ENCODE measurements around the gene APOA1.

Gene APOA1

DNA sequence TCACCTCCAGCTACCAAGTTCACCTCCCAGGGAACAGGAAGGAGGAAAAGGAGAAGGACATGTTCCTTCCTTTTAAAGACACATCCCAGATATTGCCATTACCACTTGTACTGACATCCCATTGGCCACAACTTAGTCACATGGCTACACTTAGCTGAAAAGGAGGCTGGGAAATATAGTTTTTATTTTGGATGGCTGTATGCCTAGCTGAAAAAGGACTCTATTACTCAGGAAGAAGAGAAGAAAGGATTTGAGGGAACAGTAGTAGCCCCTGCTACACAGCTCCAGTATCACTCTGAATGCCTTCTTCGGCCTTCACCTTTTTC, 43.7 kb downstream of the APOA1 start:
- DNase-seq (ENCODE audit: low spot score in 2 of 2): no peak
- Mint-ChIP-seq H3K4me3 (no peak overlapping the region), H3K4me1 (peaks cover 16% of the 10 kb centered on the region)

DNA sequence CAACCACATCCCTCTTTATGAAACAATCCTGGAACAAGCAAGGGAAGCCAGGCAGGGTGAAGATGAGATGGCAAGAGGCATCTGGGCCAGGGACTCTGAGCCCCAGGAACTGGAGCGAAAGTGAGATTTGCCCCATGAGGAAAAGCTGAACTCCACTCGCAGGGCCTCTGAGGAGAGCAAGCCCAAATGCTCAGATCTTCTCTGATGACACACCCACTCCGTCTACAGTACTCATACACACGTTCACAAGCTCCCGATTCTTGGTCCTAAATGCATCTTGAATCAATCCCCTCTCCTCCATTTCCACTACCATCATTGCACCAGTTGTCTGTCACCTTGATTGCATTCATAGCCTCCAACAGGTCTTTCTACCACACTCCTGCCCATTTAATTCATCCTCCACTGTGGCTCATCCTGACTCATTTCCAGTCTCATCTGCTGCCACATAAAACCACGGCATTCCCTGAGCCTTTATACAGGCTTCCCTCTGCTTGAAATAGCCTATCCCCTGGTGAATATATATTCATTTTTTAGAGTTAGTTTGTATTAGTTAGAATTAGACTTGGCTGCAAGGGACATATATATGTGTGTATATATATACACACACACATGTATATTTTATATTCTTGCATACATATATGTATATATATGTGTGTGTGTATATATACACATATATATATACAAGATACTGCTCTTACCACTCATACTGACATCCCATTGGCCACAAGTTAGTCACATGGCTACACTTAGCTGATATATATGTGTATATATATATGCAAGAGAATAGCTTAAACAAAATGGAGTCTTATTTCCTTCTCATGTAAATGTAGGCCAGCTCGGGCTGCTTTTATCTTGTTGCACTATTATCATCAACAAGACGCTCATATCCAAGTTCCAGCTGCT, 44.3 kb downstream of the APOA1 start:
- ATAC-seq (no peak), DNase-seq (ENCODE audit: low spot score in 2 of 2) (no peak)
- Mint-ChIP-seq H3K36me3 (peaks cover 1% of the 10 kb centered on the region), H3K27ac (no peak overlapping the region), H3K4me3 (no peak overlapping the region), H3K9me3 (no peaks in the 10 kb centered on the region), H3K4me1 (peaks cover 22% of the 10 kb centered on the region)

More for the DNA sequence above, 43.7 kb downstream of the APOA1 start:
- Mint-ChIP-seq H3K36me3 (no peaks in the 10 kb centered on the region), H3K27ac (no peak overlapping the region), H3K9me3 (no peaks in the 10 kb centered on the region)
- no peak for ATAC-seq

DNA sequence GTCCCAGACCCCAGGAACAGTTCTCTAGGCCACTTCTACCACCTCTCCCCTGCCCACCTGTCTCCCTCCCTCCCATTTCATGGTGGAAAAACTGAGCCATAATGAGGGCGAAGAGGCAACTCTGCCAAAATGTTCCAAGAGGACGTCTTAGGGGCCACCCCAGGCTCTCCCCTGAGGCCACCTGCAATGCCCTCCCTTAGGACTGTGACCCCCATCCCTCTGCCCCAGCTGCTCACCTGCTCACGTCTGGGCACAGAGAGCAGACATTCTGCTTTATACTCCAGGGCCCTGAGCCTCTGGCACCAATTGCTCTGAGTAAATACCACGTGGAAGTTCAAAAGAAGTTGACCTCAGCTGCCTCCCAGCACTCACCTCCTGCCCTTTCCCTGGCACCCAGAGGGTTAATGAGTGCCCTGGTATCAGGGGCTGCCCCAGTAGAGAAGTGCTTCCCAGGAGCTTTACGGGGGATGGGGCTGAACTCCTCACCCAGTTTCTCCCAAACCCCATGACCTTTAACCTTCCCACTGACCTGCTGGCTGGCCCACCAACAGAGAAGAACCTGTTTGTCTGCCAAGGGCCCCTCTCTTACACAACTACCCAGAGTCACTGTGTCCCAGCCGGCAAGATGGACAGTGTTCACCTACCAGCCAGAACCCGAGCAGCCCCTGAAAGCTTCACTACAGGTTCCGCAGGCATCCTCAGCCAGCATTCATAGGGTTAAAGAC, 45.1 kb downstream of the APOA1 start:
- no peaks in the 10 kb centered on the region for H3K9me3 Mint-ChIP-seq
- H3K4me3 Mint-ChIP-seq: no peak overlapping the region
- H3K36me3 Mint-ChIP-seq: peaks cover 6% of the 10 kb centered on the region
- H3K27ac Mint-ChIP-seq: no peak overlapping the region
- DNase-seq (ENCODE audit: low spot score in 2 of 2): no peak
- H3K4me1 Mint-ChIP-seq: peaks cover 25% of the 10 kb centered on the region
- ATAC-seq: no peak

DNA sequence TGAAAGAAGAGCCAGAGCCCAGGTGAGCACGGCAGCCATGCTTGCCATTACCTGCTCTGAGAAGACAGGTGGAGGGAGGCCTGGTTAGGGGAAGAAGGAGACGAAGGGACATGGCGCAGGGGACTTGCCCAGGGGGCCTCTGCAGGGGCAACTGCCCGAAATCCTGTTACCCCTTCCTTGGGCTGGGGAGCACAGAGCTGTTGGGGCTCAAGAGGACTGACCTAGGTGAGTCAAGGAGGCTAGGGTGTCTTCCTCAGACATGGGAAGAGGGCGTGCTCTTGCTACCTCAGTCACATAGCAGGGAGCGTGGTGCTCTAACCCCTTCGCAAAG, 45.6 kb downstream of the APOA1 start, which contains the start of gene APOA5:
APOA5 (minus strand) TSS at position 67 of the 331 bp plus-strand sequence; CDS start at position 48, 19 bp downstream.
- H3K9me3 Mint-ChIP-seq: no peaks in the 10 kb centered on the region
- peaks cover 30% of the 10 kb centered on the region for H3K4me1 Mint-ChIP-seq
- peak within 1 kb of the TSS; percentile 13 for H3K4me3 Mint-ChIP-seq
- no peak for DNase-seq (ENCODE audit: low spot score in 2 of 2)
- ATAC-seq: no peak
- H3K36me3 Mint-ChIP-seq: peaks cover 11% of the 10 kb centered on the region
- no peak within 1 kb of the TSS for H3K27ac Mint-ChIP-seq

DNA sequence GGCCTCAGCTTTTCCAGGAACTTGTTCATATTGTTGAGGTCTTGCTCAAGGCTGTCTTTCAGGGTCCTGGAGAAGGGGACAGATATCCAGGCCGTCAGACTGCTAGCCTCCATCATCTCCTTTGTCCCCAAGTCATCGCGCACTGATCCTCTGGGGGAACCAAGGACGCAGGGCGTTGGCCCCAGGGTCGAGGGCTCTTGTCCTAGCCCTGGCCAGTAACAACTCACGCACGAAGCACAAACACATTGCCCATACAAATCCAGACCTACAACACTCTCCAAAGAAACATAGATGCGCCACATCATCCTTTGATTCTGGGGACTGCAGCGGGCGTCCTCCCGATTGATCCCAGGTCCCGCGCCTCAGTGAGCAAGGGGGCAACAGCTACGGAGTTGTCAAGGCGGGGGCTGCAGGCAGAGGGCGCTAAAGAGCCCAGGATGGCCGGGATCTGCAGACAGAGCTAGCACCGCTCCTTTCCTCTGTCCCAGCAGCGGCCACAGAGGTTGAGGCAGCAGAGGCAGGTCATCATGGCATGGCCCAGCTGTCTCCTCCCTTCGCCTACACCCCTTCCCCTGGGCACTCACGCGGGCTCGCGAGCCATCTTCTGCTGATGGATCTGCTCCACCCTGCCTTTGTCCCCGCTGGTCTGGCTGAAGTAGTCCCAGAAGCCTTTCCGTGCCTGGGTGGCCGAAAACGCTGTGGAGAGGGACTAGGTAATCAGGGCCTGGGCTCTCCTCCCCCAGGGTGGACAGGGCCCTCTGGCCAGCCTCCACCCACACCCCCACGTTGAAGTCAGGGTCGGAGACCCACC, 46.2 kb downstream of the APOA1 start:
- H3K36me3 Mint-ChIP-seq: peaks cover 17% of the 10 kb centered on the region
- ATAC-seq (peak; percentile 78), DNase-seq (ENCODE audit: low spot score in 2 of 2) (peak; percentile 81 to 90)
- H3K9me3 Mint-ChIP-seq: no peaks in the 10 kb centered on the region
- peak overlapping the region; percentile 13 for H3K4me3 Mint-ChIP-seq
- H3K27ac Mint-ChIP-seq: no peak overlapping the region
- peaks cover 36% of the 10 kb centered on the region for H3K4me1 Mint-ChIP-seq

DNA sequence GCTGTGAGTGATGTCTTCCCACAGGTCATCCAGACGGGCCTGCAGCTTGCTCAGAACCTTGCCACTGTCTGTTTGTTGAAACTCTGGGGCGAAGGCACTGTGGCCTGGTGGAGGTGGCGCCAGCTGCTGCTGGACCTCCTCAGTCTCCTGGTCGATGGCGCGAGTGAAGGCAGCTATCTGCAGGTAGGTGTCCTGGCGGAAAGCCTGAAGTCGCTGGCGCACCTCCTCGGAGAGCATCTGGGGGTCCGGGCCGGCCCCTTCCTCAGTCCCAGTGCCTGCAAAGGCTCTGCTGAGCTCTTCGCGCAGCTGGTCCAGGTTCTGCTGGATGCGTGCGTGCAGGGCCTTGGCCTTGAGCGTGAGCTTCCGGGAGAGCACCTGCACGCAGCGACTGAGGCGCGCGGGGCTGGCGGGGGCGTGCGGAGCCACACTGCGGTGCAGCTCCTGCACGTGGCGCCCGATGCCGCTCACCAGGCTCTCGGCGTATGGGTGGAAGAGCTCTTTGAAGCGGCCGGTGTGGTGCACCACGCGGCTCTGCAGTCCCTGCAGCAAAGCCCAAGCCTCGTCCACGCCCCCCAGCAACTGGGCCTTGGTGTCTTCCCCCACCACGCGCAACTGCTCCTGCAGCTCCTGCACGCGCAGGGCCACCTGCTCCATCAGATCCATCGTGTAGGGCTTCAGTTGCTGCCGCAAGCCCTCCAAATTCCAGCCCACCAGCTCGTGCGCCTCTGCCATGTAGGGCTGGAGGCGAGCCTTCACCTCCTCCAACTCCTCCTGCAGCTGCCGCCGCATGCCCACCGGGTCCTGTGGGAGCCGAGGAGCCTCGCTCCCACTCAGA, 47.0 kb downstream of the APOA1 start:
- Mint-ChIP-seq H3K9me3 (no peaks in the 10 kb centered on the region), H3K4me1 (peaks cover 44% of the 10 kb centered on the region), H3K27ac (no peak overlapping the region), H3K4me3 (peak overlapping the region; percentile 13), H3K36me3 (peaks cover 25% of the 10 kb centered on the region)
- DNase-seq (ENCODE audit: low spot score in 2 of 2) (no peak), ATAC-seq (no peak)

DNA sequence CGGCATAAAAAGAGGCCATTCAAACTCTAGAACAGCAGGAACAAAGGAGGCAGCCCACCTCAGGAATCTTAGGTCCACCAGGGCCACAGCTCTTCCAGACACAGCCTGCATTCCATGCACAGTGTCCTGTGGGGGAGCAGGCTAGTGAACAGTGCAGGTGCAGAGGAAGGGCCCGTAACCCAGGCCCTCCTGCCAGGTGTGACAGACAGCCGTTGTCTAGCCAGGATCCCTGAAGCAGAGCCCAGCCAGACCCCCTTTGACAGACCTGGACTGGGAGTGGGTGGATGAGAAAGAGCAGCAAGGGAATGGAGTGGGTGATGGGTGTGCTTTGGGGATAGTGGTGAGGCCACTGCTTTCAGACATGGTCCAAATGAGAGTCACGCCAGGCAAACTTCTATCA, 48.4 kb downstream of the APOA1 start:
- Mint-ChIP-seq H3K9me3 (no peaks in the 10 kb centered on the region), H3K36me3 (peaks cover 39% of the 10 kb centered on the region), H3K27ac (peak overlapping the region; percentile 96), H3K4me3 (peak overlapping the region; percentile 91), H3K4me1 (peaks cover 58% of the 10 kb centered on the region)
- DNase-seq (ENCODE audit: low spot score in 2 of 2) (no peak), ATAC-seq (no peak)

DNA sequence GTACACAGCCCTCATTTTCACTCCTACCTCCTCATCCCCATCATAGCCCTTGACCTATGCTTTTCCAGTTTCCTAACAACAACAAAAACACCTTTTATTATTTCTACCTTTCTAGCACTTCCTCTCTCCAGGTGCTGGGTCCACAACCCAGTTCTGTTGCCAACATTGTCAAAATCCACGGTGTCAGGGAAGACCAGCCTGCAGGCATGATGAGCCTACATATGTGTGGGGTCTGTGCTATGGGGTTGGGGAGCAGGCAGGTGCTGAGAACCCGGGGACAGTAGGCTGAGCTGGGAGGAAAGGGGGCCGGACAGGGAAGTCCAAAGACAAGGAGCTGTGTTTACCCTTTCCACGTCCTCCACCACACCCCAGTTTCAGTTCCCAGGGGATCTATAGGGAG, 48.9 kb downstream of the APOA1 start:
- Mint-ChIP-seq H3K9me3 (no peaks in the 10 kb centered on the region), H3K4me3 (peak overlapping the region; percentile 91), H3K27ac (peak overlapping the region; percentile 96), H3K36me3 (peaks cover 44% of the 10 kb centered on the region), H3K4me1 (peaks cover 61% of the 10 kb centered on the region)
- DNase-seq (ENCODE audit: low spot score in 2 of 2): no peak
- ATAC-seq: no peak

DNA sequence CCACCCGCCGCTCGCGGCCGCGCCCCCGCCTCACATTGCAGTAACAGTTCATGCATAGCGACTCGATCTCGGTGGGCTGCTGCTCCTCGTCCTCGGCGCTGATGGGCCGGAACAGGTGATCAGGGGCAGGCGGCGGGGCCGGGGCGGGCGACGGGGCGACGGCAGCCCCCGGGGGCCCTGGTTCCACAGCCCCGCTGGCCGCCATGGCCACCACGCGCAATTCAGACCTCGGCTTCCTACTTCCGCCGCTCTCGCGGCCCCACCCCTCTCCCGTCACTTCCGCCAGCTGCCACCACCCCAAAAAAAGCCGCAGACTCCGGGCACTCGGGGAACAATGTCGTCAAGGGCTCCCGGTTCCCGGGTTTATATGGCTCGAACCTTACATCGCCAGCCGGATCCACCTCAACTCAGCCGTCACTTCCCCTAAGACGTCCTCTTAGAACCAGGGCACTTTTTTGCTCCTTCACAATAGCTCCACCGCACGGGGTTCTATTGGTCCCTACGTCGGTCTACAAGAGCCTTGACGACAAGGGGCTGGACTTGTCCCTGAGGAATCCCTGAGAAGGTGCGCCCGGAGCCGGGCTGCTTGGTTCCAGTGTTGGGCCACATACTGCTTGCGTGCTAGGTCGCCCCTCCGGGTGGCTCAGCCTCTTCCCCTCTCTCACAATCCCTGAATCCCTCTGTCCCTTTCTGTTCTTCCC, 49.5 kb downstream of the APOA1 start, which contains the start of gene ZPR1:
ZPR1 (minus strand) TSS at position 238 of the 701 bp plus-strand sequence; CDS start at position 205, 33 bp downstream.
- peaks cover 67% of the 10 kb centered on the region for H3K4me1 Mint-ChIP-seq

DNA sequence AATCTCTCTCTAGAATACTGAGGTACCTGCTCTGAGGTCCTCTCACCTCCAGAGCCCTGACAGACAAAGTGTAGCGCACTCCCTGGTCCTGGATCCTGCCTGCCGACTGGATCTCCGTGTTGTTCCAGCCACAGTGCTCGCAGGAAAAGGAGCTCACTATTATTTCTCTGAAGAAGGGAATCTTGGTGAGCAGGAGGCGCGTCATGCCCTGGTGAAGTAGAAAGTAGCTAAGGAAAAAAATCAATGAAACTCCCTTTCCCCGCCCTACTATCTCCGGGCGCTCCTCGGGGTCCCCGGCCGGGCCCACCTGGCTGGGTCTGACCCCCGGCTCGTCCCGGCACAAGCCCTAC, 50.0 kb downstream of the APOA1 start:
- Mint-ChIP-seq H3K36me3 (peaks cover 55% of the 10 kb centered on the region), H3K4me1 (peaks cover 72% of the 10 kb centered on the region), H3K4me3 (peak overlapping the region; percentile 91), H3K27ac (peak overlapping the region; percentile 96), H3K9me3 (no peaks in the 10 kb centered on the region)
- no peak for ATAC-seq
- DNase-seq (ENCODE audit: low spot score in 2 of 2): no peak

More for the DNA sequence above, 49.5 kb downstream of the APOA1 start, which contains the start of gene ZPR1:
- Mint-ChIP-seq H3K27ac (peak within 1 kb of the TSS; percentile 96), H3K9me3 (no peaks in the 10 kb centered on the region), H3K4me3 (peak within 1 kb of the TSS; percentile 91), H3K36me3 (peaks cover 50% of the 10 kb centered on the region)
- peak; percentile 65 to 89 for DNase-seq (ENCODE audit: low spot score in 2 of 2)
- peak; percentile 88 for ATAC-seq

DNA sequence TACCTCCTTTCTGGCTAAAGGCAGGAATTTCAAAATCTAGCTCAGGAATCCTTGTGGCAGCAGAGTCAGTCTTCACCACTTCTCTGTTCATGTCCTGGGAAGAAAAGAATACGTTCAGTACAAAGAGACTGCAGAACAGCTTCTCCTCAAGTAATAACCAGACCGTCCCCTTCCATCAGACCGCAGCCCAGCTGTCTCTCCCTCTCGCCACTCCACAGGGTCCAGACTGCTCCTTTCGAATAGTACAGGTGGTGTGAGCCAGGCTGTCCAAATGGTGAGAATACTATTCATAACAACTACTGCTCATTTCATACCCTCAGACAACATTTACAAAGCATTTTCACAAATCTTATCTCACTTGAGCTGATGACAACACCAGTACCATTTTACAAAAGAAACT, 50.5 kb downstream of the APOA1 start:
- H3K36me3 Mint-ChIP-seq: peaks cover 59% of the 10 kb centered on the region
- peaks cover 77% of the 10 kb centered on the region for H3K4me1 Mint-ChIP-seq
- ATAC-seq (no peak), DNase-seq (ENCODE audit: low spot score in 2 of 2) (no peak)
- H3K27ac Mint-ChIP-seq: peak overlapping the region; percentile 96
- H3K9me3 Mint-ChIP-seq: no peaks in the 10 kb centered on the region
- H3K4me3 Mint-ChIP-seq: peak overlapping the region; percentile 91

DNA sequence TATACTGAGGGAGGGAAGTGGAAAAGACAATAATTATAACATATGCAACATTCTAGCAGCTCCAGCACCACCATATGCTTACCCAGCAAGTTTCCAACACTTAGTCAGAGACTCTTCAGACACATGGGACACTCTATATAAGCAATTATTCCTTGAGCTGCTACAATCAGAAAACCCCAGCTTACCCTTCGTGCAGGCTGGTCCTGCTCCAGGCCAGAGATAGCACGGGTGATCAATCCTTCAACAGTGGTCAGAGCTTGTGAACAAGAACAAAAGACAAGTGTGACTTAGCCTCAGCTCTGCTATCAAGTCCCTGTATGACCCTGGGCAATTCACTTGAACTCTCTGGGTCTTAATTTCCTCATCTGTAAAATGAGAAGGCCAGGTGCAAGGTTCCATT, 51.1 kb downstream of the APOA1 start:
- H3K4me3 Mint-ChIP-seq: peak overlapping the region; percentile 91
- H3K27ac Mint-ChIP-seq: peak overlapping the region; percentile 96
- peaks cover 66% of the 10 kb centered on the region for H3K36me3 Mint-ChIP-seq
- ATAC-seq: no peak
- H3K9me3 Mint-ChIP-seq: no peaks in the 10 kb centered on the region
- peaks cover 80% of the 10 kb centered on the region for H3K4me1 Mint-ChIP-seq
- DNase-seq (ENCODE audit: low spot score in 2 of 2): no peak

Data from stimulated activated effector memory CD8-positive, alpha-beta T cell treated with anti-CD3 and anti-CD28 coated beads, Interleukin-12 subunit alpha, Interleukin-12 subunit beta, amount 100 ng/mL, for 72 hours (primary cell).